Colonic mucosa (tissue), 4 donors: Measurements from ENCODE around the gene AVPR2. TPM values are rescaled to one million over a fixed set of nuclear protein-coding genes. Genes with fewer than 3 reads are reported as not detected.

ENCODE experiments used
- DNase-seq: peaks from one replicate; pipeline ENCODE4 v3.0.0-alpha.2; 2020
- H3K27ac ChIP-seq: fragments of 200-600 bp; one replicate; pipeline ENCODE4 v1.8.0; 2021
- H3K27me3 ChIP-seq: fragments of 200-600 bp; one replicate; pipeline ENCODE4 v1.8.0; 2021
- H3K36me3 ChIP-seq: fragments of 200-600 bp; one replicate; pipeline ENCODE4 v1.8.0; 2021
- H3K4me1 ChIP-seq: fragments of 200-600 bp; one replicate; pipeline ENCODE4 v1.8.0; 2021; ENCODE audit warnings: mild to moderate bottlenecking
- H3K4me3 ChIP-seq: fragments of 200-600 bp; one replicate; pipeline ENCODE4 v1.8.0; 2021
- H3K9ac ChIP-seq, 2 donors: one replicate each; pipeline ENCODE4 v1.7.0; 2013; ENCODE audit warnings: control low read depth in 2 of 2, low read depth in 2 of 2, low read length in 2 of 2
- H3K9me3 ChIP-seq: fragments of 200-600 bp; one replicate; pipeline ENCODE4 v1.8.0; 2021
- intact Hi-C: fragments of 100-400 bp; cut with DNase I; formaldehyde crosslinking; loops from one replicate; pipeline ENCODE4 v1.14.1; 2022
- total RNA-seq, 2 donors: library from RNA; stranded (reverse); fragmentation: NEBNext Ultra II Directional in 1 of 2; extraction: Animal tissue kit (Norgen Biotek cat#: 25700) in 1 of 2; gene quantifications; one replicate each; pipeline ENCODE4 v1.2.1, GENCODE V29; 2021
- TF ChIP-seq, protein P1 (sequence below): fragments of 200-600 bp; IDR thresholded peaks from one replicate; pipeline ENCODE4 v1.8.0; 2022; ENCODE audit warnings: antibody characterized with exemption, mild to moderate bottlenecking
- donor health status: healthy.
- donor health status: DM: no; HTN: no; CAD: no.
- donor health status: DM: no; HTN: no; CAD: no.

The AVPR2 gene
- total RNA-seq, 2 donors from 2014 or later, result 0.24 TPM; not detected in 1

- no peaks in the 10 kb centered on the region for H3K36me3 ChIP-seq
- no peak for DNase-seq
- H3K9ac ChIP-seq, result no peak overlapping the region
- no peak overlapping the region for H3K27ac ChIP-seq
- H3K27me3 ChIP-seq, result peaks cover 3% of the 10 kb centered on the region
- no peak overlapping the region for H3K4me3 ChIP-seq
- H3K9me3 ChIP-seq, result no peaks in the 10 kb centered on the region
- H3K4me1 ChIP-seq, result no peaks in the 10 kb centered on the region
- TF ChIP-seq, protein P1, sequence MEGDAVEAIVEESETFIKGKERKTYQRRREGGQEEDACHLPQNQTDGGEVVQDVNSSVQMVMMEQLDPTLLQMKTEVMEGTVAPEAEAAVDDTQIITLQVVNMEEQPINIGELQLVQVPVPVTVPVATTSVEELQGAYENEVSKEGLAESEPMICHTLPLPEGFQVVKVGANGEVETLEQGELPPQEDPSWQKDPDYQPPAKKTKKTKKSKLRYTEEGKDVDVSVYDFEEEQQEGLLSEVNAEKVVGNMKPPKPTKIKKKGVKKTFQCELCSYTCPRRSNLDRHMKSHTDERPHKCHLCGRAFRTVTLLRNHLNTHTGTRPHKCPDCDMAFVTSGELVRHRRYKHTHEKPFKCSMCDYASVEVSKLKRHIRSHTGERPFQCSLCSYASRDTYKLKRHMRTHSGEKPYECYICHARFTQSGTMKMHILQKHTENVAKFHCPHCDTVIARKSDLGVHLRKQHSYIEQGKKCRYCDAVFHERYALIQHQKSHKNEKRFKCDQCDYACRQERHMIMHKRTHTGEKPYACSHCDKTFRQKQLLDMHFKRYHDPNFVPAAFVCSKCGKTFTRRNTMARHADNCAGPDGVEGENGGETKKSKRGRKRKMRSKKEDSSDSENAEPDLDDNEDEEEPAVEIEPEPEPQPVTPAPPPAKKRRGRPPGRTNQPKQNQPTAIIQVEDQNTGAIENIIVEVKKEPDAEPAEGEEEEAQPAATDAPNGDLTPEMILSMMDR, result no peak
- intact Hi-C loops, result no loop called here
Observed at GRCh38 chrX:153876112-153876491, 28.4 kb upstream of the AVPR2 start.

- Histone ChIP-seq H3K4me3 (no peak overlapping the region), H3K27ac (no peak overlapping the region), H3K9me3 (no peaks in the 10 kb centered on the region), H3K4me1 (no peaks in the 10 kb centered on the region), H3K9ac (no peak overlapping the region), H3K27me3 (peaks cover 5% of the 10 kb centered on the region), H3K36me3 (no peaks in the 10 kb centered on the region)
- intact Hi-C loops, result no loop called here
- no peak for DNase-seq
- TF ChIP-seq, protein P1, result no peak
Observed at GRCh38 chrX:153877571-153878261, 26.8 kb upstream of the AVPR2 start.

- no peak for DNase-seq
- H3K4me3 ChIP-seq, result no peak overlapping the region
- no peaks in the 10 kb centered on the region for H3K36me3 ChIP-seq
- H3K9me3 ChIP-seq, result no peaks in the 10 kb centered on the region
- H3K27ac ChIP-seq, result no peak overlapping the region
- H3K9ac ChIP-seq, result no peak overlapping the region
- H3K27me3 ChIP-seq, result peaks cover 11% of the 10 kb centered on the region
- H3K4me1 ChIP-seq, result no peaks in the 10 kb centered on the region
- TF ChIP-seq, protein P1, result no peak
- intact Hi-C loops, result no loop called here
Observed at GRCh38 chrX:153878345-153878744, 26.1 kb upstream of the AVPR2 start.

DNA sequence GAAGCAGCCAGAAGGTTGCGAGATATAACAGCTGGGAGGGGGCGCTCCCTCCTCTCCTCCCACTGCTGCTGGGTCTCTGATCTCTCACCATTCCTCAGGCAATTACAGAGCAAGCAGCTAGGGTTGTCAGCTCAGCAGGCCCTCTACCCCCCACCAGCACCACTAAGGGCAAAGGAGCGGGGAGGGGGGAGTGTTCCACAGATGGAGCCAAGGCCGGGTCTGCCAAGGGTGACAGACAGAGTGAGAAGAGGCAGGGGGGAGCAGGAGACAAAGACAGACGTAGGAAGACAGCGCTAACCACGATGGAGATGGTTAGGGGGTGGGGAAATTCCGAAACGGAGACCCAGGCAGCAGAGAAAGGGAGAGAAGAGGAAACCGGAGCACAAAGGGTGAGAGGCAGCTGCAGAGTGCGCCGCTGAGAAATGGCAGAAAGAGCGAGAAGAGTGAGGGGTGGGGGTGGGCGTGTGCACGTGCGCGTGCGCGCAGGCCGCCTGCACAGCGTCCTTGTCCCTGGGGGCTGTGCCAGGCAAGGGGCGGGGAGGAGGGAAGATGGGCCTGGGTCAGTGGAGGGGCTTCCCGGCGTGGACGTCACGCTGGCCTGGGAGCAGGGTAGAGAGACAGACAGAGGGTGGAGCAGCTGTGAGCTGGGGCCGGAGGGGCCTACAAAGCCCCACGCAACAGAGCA is 25.4 kb upstream of the AVPR2 start:
- Histone ChIP-seq H3K4me3 (no peak overlapping the region), H3K27ac (no peak overlapping the region), H3K4me1 (no peaks in the 10 kb centered on the region), H3K27me3 (peaks cover 19% of the 10 kb centered on the region), H3K9ac (no peak overlapping the region), H3K36me3 (no peaks in the 10 kb centered on the region), H3K9me3 (no peaks in the 10 kb centered on the region)
- DNase-seq, result no peak
- intact Hi-C loops, result no loop called here
- TF ChIP-seq, protein P1, result no peak

GRCh38 chrX:153879741-153880439 is 24.6 kb upstream of the AVPR2 start:
- Histone ChIP-seq H3K9ac (no peak overlapping the region), H3K4me3 (no peak overlapping the region), H3K4me1 (no peaks in the 10 kb centered on the region), H3K9me3 (no peaks in the 10 kb centered on the region), H3K36me3 (no peaks in the 10 kb centered on the region), H3K27ac (no peak overlapping the region), H3K27me3 (peaks cover 24% of the 10 kb centered on the region)
- DNase-seq, result no peak
- intact Hi-C loops, result no loop called here
- TF ChIP-seq, protein P1, result no peak
